CD14-positive monocyte (primary cell): ENCODE results near the gene JCAD. TPM values are rescaled to one million over a fixed set of nuclear protein-coding genes. Genes with fewer than 3 reads are reported as not detected.

ENCODE experiments used
- DNase-seq, 3 donors: peaks; one replicate each; pipeline ENCODE4 v3.0.0-alpha.2; 2011 to 2022
- H2AFZ ChIP-seq: 2 replicates; pipeline ENCODE4 v1.6.0; 2012; ENCODE audit warnings: mild to moderate bottlenecking, low read depth, low read length, inconsistent platforms; ENCODE audit not compliant: insufficient read depth, poor library complexity, severe bottlenecking
- H3K27ac ChIP-seq, 2 donors: 1 replicate in 1 of 2; 2 replicates in 1 of 2; pipeline ENCODE4 v1.5.1; 2012 to 2013; ENCODE audit warnings: low read length in 2 of 2, control low read depth in 1 of 2, inconsistent platforms in 1 of 2, low read depth in 1 of 2, mild to moderate bottlenecking in 1 of 2
- H3K27me3 ChIP-seq, 2 donors: one replicate each; pipeline versions ENCODE4 v1.6.0 to v1.6.1; 2011 to 2013; ENCODE audit warnings: low read length in 2 of 2; ENCODE audit not compliant: control insufficient read depth in 2 of 2, insufficient read depth in 2 of 2
- H3K36me3 ChIP-seq, 2 donors: replicated peaks in 1 of 2; 1 replicate in 1 of 2; 2 replicates in 1 of 2; pipeline versions ENCODE4 v1.5.1 to v1.6.1; 2012 to 2013; ENCODE audit warnings: low read length in 2 of 2, control low read depth in 1 of 2, inconsistent platforms in 1 of 2, mild to moderate bottlenecking in 1 of 2; ENCODE audit not compliant: insufficient read depth in 2 of 2, control insufficient read depth in 1 of 2
- H3K4me1 ChIP-seq, 2 donors: 1 replicate in 1 of 2; 2 replicates in 1 of 2; pipeline versions ENCODE4 v1.5.1 to v1.6.1; 2012 to 2013; ENCODE audit warnings: low read length in 2 of 2, control low read depth in 1 of 2, inconsistent platforms in 1 of 2, mild to moderate bottlenecking in 1 of 2, moderate library complexity in 1 of 2; ENCODE audit not compliant: insufficient read depth in 2 of 2, control insufficient read depth in 1 of 2
- H3K4me2 ChIP-seq: replicated peaks from 2 replicates; pipeline ENCODE3; 2012; ENCODE audit warnings: low read length, moderate library complexity, mild to moderate bottlenecking; ENCODE audit not compliant: poor library complexity, severe bottlenecking; ENCODE audit errors: extremely low read depth
- H3K4me3 ChIP-seq, 3 experiments: fragments of 200-600 bp in 1 of 3; sonication (generic) in 1 of 3; replicated peaks in 1 of 3; 1 replicate in 2 of 3; 2 replicates in 1 of 3; pipeline ENCODE4 v1.5.1; 2011 to 2013; ENCODE audit warnings: low read length in 3 of 3, mild to moderate bottlenecking in 3 of 3, control low read depth in 2 of 3, low read depth in 2 of 3, inconsistent platforms in 1 of 3, moderate library complexity in 1 of 3
- H3K79me2 ChIP-seq: 2 replicates; pipeline ENCODE4 v1.6.0; 2012; ENCODE audit warnings: mild to moderate bottlenecking, control low read depth, inconsistent platforms, low read length, moderate library complexity; ENCODE audit not compliant: insufficient read depth
- H3K9ac ChIP-seq: 2 replicates; pipeline ENCODE4 v1.6.0; 2017; ENCODE audit warnings: low read length, mild to moderate bottlenecking; ENCODE audit not compliant: insufficient read depth, poor library complexity, severe bottlenecking
- H3K9me3 ChIP-seq, 2 donors: replicated peaks in 1 of 2; 1 replicate in 1 of 2; 2 replicates in 1 of 2; pipeline versions ENCODE4 v1.5.1 to v1.6.1; 2012 to 2013; ENCODE audit warnings: low read length in 2 of 2, control low read depth in 1 of 2; ENCODE audit not compliant: control insufficient read depth in 1 of 2, insufficient read depth in 1 of 2
- H4K20me1 ChIP-seq: 2 replicates; pipeline ENCODE4 v1.6.0; 2012; ENCODE audit warnings: mild to moderate bottlenecking, low read length, control low read depth, moderate library complexity; ENCODE audit not compliant: insufficient read depth
- H3K27ac Mint-ChIP-seq, 7 donors: one replicate each; pipeline ENCODE4 v1.8.0; 2020; ENCODE audit warnings: mild to moderate bottlenecking in 7 of 7, mixed read lengths in 7 of 7, moderate library complexity in 6 of 7, inconsistent platforms in 2 of 7
- H3K27me3 Mint-ChIP-seq, 3 donors: one replicate each; pipeline ENCODE4 v1.8.0; 2021 to 2022; ENCODE audit warnings: low read depth in 3 of 3, mild to moderate bottlenecking in 3 of 3, mixed read lengths in 3 of 3, moderate library complexity in 3 of 3, inconsistent platforms in 1 of 3
- H3K36me3 Mint-ChIP-seq, 2 donors: one replicate each; pipeline ENCODE4 v1.8.0; 2020; ENCODE audit warnings: mixed read lengths in 2 of 2, inconsistent platforms in 1 of 2, mild to moderate bottlenecking in 1 of 2
- H3K4me1 Mint-ChIP-seq: one replicate; pipeline ENCODE4 v1.8.0; 2020; ENCODE audit warnings: mild to moderate bottlenecking, mixed read lengths
- H3K4me3 Mint-ChIP-seq, 2 donors: one replicate each; pipeline ENCODE4 v1.8.0; 2020; ENCODE audit warnings: mild to moderate bottlenecking in 2 of 2, mixed read lengths in 2 of 2, moderate library complexity in 1 of 2
- H3K9me3 Mint-ChIP-seq, 7 donors: one replicate each; pipeline ENCODE4 v1.8.0; 2020 to 2022; ENCODE audit warnings: mixed read lengths in 7 of 7, mild to moderate bottlenecking in 6 of 7, moderate library complexity in 6 of 7, inconsistent platforms in 2 of 7
- CTCF ChIP-seq: fragments of 200-600 bp; IDR thresholded peaks from one replicate; pipeline ENCODE4 v1.8.0; 2022; ENCODE audit warnings: antibody characterized with exemption, mild to moderate bottlenecking
- WGBS: methylation state at CpG from one replicate; pipeline ENCODE4 v1.1.5; 2013; ENCODE audit warnings: missing lambda C conversion rate; ENCODE audit not compliant: insufficient coverage; 5-methylcytosine and 5-hydroxymethylcytosine counted together
- intact Hi-C, 2 donors: fragments of 100-400 bp; cut with micrococcal nuclease; formaldehyde crosslinking; loops; one replicate each; pipeline versions ENCODE4 v1.15.0 to v1.15.1; 2023
- polyA plus RNA-seq, 3 donors: library from polyadenylated mRNA; depleted of rRNA in 1 of 3; unstranded in 2 of 3; stranded (reverse) in 1 of 3; fragments of 300-500 nt in 2 of 3; fragments of >200 nt in 1 of 3; fragmentation: Illumina TruSeq in 2 of 3; gene quantifications; 1 replicate in 2 of 3; 2 replicates in 1 of 3; pipeline ENCODE4 v1.2.3, GENCODE V29; 2012 to 2021

Gene JCAD
- polyA plus RNA-seq, 3 donors = not detected

- Mint-ChIP-seq H3K27ac (no peak overlapping the region), H3K27me3 (peaks cover 34 to 50% (median 35%) of the 10 kb centered on the region in 3 donors), H3K4me3 (no peak overlapping the region), H3K36me3 (peaks cover 0 to 9% of the 10 kb centered on the region in 2 donors), H3K9me3 (peaks cover 0 to 10% (median 5%) of the 10 kb centered on the region in 7 donors), H3K4me1 (peaks cover 16% of the 10 kb centered on the region)
- no peak for TF ChIP-seq CTCF
- Histone ChIP-seq H2AFZ (no peak overlapping the region), H3K4me3 (no peak overlapping the region), H3K4me2 (no peak overlapping the region), H3K79me2 (no peaks in the 10 kb centered on the region), H3K4me1 (peaks cover 12 to 17% of the 10 kb centered on the region in 2 donors), H3K27me3 (peaks cover 27 to 33% of the 10 kb centered on the region in 2 donors), H3K9me3 (peaks cover 5 to 8% of the 10 kb centered on the region in 2 donors), H3K27ac (no peak overlapping the region), H3K9ac (no peak overlapping the region), H4K20me1 (no peaks in the 10 kb centered on the region), H3K36me3 (no peaks in the 10 kb centered on the region)
- WGBS = no CpG with 5 or more reads among the region's 8 CpGs
- DNase-seq = no peak
- intact Hi-C loops = no loop called here
Observed at GRCh38 chr10:30062582-30062981, 3.2 kb upstream of the JCAD start.

GRCh38 chr10:30062090-30062489 is 2.7 kb upstream of the JCAD start:
- Histone ChIP-seq H3K27me3 (peaks cover 32 to 38% of the 10 kb centered on the region in 2 donors), H2AFZ (no peak overlapping the region), H3K27ac (no peak overlapping the region), H3K4me1 (peaks cover 12 to 17% of the 10 kb centered on the region in 2 donors), H4K20me1 (no peaks in the 10 kb centered on the region), H3K9me3 (peaks cover 5 to 8% of the 10 kb centered on the region in 2 donors), H3K79me2 (no peaks in the 10 kb centered on the region), H3K4me3 (no peak overlapping the region), H3K9ac (no peak overlapping the region), H3K4me2 (no peak overlapping the region), H3K36me3 (no peaks in the 10 kb centered on the region)
- Mint-ChIP-seq H3K4me3 (no peak overlapping the region), H3K27ac (no peak overlapping the region), H3K36me3 (peaks cover 0 to 9% of the 10 kb centered on the region in 2 donors), H3K9me3 (peaks cover 0 to 10% (median 5%) of the 10 kb centered on the region in 7 donors), H3K27me3 (peaks cover 37 to 55% (median 40%) of the 10 kb centered on the region in 3 donors), H3K4me1 (peaks cover 16% of the 10 kb centered on the region)
- no peak for DNase-seq
- WGBS = no CpG with 5 or more reads among the region's 1 CpG
- no peak for TF ChIP-seq CTCF
- intact Hi-C loops = no loop called here
